RWPE1 (cell line): Measurements from ENCODE around the gene SLIT1.

ENCODE experiments used
- CTCF ChIA-PET: fragments of 350-600 bp; sonication (Branson Sonifier 250); formaldehyde crosslinking; extraction: SDS; loops from one replicate; lab custom pipeline; 2021; lab: Yijun Ruan, JAX
- POLR2A ChIA-PET: fragments of 400-600 bp; formaldehyde crosslinking; extraction: SDS; loops from one replicate; lab custom pipeline; 2020; ENCODE audit warnings: antibody characterized with exemption; ENCODE audit not compliant: low non-redundant PET; lab: Yijun Ruan, JAX
- DNase-seq: peaks from one replicate; pipeline ENCODE4 v3.0.0; 2012; ENCODE audit warnings: low spot score
- H3K27ac ChIP-seq: fragments of 450-650 bp; 2 replicates; pipeline ENCODE4 v1.5.1; 2017
- TF ChIP-seq, protein P1 (sequence below): fragments of 450-650 bp; conservative IDR thresholded peaks from 2 replicates; pipeline ENCODE4 v1.5.1; 2017; ENCODE audit warnings: low read depth, mild to moderate bottlenecking

Gene SLIT1

DNA sequence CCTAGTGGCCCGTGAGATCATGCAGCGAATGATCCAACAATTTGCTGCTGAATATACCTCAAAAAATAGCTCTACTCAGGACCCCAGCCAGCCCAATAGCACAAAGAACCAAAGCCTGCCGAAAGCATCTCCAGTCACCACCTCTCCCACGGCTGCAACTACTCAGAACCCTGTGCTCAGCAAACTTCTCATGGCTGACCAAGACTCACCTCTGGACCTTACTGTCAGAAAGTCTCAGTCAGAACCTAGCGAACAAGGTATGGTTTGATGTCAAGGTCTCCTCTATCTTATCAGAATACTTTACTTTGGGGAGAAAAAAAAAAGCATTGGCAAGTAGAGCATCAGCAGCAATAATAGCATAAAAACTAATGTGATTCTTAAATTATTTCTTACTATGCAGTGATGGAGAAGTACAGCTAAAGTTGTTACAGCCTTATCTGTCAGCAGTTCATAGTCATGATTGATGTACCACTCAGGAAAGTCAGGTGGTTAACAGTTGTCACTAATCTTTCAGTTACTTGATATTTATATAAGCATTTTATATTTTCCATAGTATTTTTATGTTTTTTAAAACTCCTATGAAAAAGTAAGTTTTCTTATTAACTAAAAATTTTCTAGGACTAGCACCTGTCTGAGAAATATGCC is 236.6 kb downstream of the SLIT1 start:
- DNase-seq = no peak
- TF ChIP-seq, protein P1, sequence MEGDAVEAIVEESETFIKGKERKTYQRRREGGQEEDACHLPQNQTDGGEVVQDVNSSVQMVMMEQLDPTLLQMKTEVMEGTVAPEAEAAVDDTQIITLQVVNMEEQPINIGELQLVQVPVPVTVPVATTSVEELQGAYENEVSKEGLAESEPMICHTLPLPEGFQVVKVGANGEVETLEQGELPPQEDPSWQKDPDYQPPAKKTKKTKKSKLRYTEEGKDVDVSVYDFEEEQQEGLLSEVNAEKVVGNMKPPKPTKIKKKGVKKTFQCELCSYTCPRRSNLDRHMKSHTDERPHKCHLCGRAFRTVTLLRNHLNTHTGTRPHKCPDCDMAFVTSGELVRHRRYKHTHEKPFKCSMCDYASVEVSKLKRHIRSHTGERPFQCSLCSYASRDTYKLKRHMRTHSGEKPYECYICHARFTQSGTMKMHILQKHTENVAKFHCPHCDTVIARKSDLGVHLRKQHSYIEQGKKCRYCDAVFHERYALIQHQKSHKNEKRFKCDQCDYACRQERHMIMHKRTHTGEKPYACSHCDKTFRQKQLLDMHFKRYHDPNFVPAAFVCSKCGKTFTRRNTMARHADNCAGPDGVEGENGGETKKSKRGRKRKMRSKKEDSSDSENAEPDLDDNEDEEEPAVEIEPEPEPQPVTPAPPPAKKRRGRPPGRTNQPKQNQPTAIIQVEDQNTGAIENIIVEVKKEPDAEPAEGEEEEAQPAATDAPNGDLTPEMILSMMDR = no peak
- ChIA-PET CTCF (no interaction called here), POLR2A (no interaction called here)
- H3K27ac ChIP-seq = no peak overlapping the region
